Measurements from ENCODE around the gene NANOS1. TPM values are rescaled to one million over a fixed set of nuclear protein-coding genes. Genes with fewer than 3 reads are reported as not detected.

The NANOS1 gene
- total RNA-seq, 1 experiment from 2014 or later = 6.2 TPM

- no peak for DNase-seq (ENCODE audit: low read depth)
These were observed 30.6 kb downstream of the NANOS1 start for GRCh38 chr10:119060107-119060506.

- no peak for DNase-seq (ENCODE audit: low read depth)
These were observed 31.8 kb downstream of the NANOS1 start for GRCh38 chr10:119061352-119061751.

- no peak for DNase-seq (ENCODE audit: low read depth)
These were observed 32.4 kb downstream of the NANOS1 start for GRCh38 chr10:119061926-119062325.

GRCh38 chr10:119070395-119071165 lies 41.1 kb downstream of the NANOS1 start:
- DNase-seq (ENCODE audit: low read depth) = no peak

DNA sequence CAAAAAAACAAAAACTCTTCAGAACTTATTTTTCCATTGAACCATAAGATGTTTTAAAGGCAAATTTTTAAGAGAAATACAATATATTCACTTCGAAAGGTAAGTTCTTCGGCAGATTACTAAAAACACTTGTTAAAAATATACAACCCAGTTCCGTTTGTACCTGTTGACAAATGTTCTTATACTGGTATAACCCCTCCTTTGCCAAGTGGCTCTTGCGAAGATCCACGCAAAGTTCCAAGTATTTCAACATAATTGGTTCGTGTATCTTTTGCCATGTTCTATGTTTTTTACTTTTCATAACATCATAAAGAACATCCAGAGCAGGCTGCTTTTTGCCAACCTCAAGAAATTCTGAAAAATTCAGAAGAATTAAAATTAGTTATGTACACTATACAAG lies 44.1 kb downstream of the NANOS1 start:
- no peak for DNase-seq (ENCODE audit: low read depth)

DNA sequence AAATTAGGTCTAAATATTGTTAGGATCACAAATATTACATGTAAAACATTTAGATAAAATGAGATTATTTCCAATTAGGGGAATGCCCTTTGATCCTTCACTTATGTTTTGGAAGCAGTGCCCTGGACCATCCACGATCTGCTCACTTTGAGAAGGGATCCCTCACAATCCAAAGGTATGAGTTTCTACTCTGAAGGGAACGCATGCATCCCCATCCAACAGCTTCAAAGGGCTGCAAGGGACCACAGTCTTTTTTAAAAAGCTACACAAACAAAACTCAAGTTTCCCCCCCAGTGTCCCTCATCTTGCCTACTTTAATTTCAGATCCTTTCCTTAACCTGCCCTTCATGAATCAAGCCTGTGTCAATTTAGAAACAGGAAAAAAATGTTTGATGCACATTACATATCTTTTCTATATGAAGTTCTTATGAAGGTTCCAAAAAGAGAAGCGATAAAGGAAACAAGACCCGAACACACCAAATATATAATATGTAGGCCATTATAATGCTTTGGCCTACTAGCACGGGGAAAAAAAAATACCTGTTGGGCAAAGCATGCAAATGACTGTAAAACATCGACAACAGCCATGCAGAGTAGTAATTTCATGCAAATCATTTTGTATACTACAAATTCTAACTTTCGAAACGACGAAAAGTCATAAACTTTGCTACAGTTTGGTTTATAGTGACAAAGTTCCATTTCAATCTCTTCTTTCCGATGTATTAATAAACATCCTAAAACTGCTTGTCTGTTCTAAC lies 49.1 kb downstream of the NANOS1 start:
- no peak for DNase-seq (ENCODE audit: low read depth)

GRCh38 chr10:119079599-119080520 lies 50.3 kb downstream of the NANOS1 start:
- peak; percentile 71 for DNase-seq (ENCODE audit: low read depth)

- peak; percentile 85 for DNase-seq (ENCODE audit: low read depth)
These were observed 51.2 kb downstream of the NANOS1 start, which contains the start of gene EIF3A for GRCh38 chr10:119080521-119081259. TSS of gene EIF3A (minus strand) at chr10:119080817. CDS start at chr10:119080676, 141 bp downstream.

Other genes with a start within 250 kb of the NANOS1 start
- 33.0 and 62.4 TPM in 2 replicates for gene EIF3A, start 51.1 kb downstream of the NANOS1 start, total RNA-seq (2014; rRNA removed; shearing (Covaris generic))
- 46.2 and 49.2 TPM in 2 replicates for gene DENND10, start 74.4 kb downstream of the NANOS1 start, total RNA-seq (2014; rRNA removed; shearing (Covaris generic))
- gene SFXN4, start 136.0 kb downstream of the NANOS1 start, total RNA-seq (2014; rRNA removed; shearing (Covaris generic)) = 18.5 and 22.0 TPM in 2 replicates
- gene PRDX3, start 149.1 kb downstream of the NANOS1 start, total RNA-seq (2014; rRNA removed; shearing (Covaris generic)) = 357 and 393 TPM in 2 replicates
- gene GRK5, start 177.9 kb downstream of the NANOS1 start, total RNA-seq (2014; rRNA removed; shearing (Covaris generic)) = 3.9 and 4.4 TPM in 2 replicates

Measured in M059J (cell line).